Measurements from ENCODE around the gene KRTAP5-7. TPM values are rescaled to one million over a fixed set of nuclear protein-coding genes. Genes with fewer than 3 reads are reported as not detected.

Gene KRTAP5-7
- total RNA-seq, 4 donors from 2014 or later: not detected

DNA sequence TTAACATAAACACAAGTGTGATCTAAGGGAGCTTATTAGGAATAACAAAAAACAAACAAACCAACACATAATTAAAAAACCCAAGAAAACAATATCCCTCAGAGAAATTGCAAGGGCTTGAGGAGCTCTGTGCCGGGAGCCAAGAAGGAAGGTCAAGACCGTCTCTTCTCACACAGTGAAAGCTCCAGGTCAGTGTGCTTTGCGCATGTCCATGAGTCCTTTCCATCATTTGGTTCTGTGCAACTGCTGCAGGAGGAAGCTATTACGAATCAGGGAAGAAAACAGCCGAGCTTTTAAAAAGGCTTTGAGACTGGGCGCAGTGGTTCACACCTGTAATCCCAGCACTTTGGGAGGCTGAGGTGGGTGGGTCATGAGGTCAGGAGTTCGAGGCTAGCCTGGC lies 15.3 kb downstream of the KRTAP5-7 start:
- Histone ChIP-seq H3K36me3 (no peaks in the 10 kb centered on the region), H3K9me3 (no peaks in the 10 kb centered on the region), H3K27ac (replicated peaks in 1 of 4) (no peak overlapping the region), H3K27me3 (peaks cover 0 to 27% (median 0%) of the 10 kb centered on the region in 4 donors), H3K4me1 (no peaks in the 10 kb centered on the region), H3K4me3 (no peak overlapping the region)
- no peak for DNase-seq (ENCODE audit: extremely low spot score)
- TF ChIP-seq EP300 (IDR thresholded peaks at IDR 0.05): no peak
- TF ChIP-seq, protein P1, sequence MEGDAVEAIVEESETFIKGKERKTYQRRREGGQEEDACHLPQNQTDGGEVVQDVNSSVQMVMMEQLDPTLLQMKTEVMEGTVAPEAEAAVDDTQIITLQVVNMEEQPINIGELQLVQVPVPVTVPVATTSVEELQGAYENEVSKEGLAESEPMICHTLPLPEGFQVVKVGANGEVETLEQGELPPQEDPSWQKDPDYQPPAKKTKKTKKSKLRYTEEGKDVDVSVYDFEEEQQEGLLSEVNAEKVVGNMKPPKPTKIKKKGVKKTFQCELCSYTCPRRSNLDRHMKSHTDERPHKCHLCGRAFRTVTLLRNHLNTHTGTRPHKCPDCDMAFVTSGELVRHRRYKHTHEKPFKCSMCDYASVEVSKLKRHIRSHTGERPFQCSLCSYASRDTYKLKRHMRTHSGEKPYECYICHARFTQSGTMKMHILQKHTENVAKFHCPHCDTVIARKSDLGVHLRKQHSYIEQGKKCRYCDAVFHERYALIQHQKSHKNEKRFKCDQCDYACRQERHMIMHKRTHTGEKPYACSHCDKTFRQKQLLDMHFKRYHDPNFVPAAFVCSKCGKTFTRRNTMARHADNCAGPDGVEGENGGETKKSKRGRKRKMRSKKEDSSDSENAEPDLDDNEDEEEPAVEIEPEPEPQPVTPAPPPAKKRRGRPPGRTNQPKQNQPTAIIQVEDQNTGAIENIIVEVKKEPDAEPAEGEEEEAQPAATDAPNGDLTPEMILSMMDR (IDR thresholded peaks at IDR 0.05): no peak
- TF ChIP-seq POLR2AphosphoS5 (IDR thresholded peaks at IDR 0.05): no peak
- no peak for TF ChIP-seq POLR2A (IDR thresholded peaks at IDR 0.05; ENCODE audit: low read depth)
- intact Hi-C loops (cut with DNase I): no loop called here
- WGBS: 80% methylated on average over 7 of the region's 7 CpGs

DNA sequence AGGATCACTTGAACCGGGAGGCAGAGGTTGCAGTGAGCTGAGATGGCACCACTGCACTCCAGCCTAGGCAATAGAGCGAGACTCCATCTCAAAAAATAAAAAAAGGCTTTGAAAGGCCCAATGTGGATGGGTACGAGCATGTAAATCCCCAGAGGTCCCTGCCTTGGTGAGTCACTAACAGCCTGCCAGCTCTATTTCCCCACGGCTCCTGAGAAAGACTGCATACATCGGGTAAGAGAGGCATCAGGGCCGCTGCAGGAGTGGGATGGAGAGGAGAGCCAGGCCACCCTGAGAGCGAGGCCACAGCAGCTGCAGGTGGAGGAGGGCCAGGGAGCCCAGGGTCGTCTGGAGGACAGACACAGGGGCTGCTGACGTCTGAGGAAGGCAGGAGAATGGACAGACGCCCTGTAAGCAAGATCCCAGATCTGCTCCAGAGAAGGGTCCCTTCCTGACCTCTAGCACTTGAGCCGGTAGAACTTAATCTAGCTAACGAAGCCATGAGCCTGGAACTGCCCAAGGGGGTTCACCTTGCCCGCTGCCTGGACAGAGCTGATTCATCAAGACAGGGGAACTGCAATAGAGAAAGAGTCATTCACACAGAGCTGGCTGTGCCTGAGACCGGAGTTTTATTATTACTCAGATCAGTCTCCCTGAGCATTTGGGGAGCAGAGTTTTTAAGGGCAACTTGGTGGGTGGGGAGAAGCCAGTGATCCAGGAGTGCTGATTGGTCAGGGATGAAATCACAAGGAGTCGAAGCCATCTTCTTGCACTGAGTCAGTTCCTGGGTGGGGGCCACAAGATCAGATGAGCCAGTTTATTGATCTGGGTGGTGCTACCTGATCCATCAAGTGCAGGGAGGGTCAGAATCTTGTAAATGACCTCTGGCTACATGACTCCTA lies 16.1 kb downstream of the KRTAP5-7 start:
- TF ChIP-seq EP300 (IDR thresholded peaks at IDR 0.05): no peak
- TF ChIP-seq POLR2AphosphoS5 (IDR thresholded peaks at IDR 0.05): no peak
- TF ChIP-seq, protein P1 (IDR thresholded peaks at IDR 0.05): no peak
- no peak for TF ChIP-seq POLR2A (IDR thresholded peaks at IDR 0.05; ENCODE audit: low read depth)
- no peaks in the 10 kb centered on the region for H3K9me3 ChIP-seq
- no peaks in the 10 kb centered on the region for H3K4me1 ChIP-seq
- DNase-seq (ENCODE audit: extremely low spot score): no peak
- intact Hi-C loops (cut with DNase I): no loop called here
- no peaks in the 10 kb centered on the region for H3K36me3 ChIP-seq
- H3K27ac ChIP-seq (replicated peaks in 1 of 4): no peak overlapping the region
- WGBS: 78% methylated on average over 14 of the region's 15 CpGs
- no peak overlapping the region for H3K4me3 ChIP-seq
- peaks cover 0 to 35% (median 0%) of the 10 kb centered on the region in 4 donors for H3K27me3 ChIP-seq

DNA sequence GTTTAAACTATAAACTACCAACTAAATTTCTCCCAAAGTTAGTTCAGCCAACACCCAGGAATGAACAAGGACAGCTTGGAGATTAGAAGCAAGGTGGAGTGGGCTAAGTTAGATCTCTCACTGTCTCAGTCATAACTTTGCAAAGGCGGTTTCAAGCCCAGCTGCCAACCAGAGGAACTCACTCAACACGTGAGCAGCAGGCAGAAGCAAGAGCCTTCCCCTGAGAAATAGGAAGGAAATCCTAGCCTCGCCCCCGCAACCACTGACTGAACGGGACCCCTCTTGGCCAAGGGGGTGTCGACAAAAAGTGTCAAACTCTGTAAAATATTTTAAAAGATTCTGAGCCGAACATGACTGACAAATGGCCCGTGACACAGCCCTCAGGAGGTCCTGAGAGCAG lies 16.8 kb downstream of the KRTAP5-7 start:
- WGBS: 76% methylated on average over 7 of the region's 8 CpGs
- no peak for DNase-seq (ENCODE audit: extremely low spot score)
- TF ChIP-seq POLR2A (IDR thresholded peaks at IDR 0.05; ENCODE audit: low read depth) (no peak), EP300 (IDR thresholded peaks at IDR 0.05) (no peak), POLR2AphosphoS5 (IDR thresholded peaks at IDR 0.05) (no peak)
- TF ChIP-seq, protein P1 (IDR thresholded peaks at IDR 0.05): no peak

DNA sequence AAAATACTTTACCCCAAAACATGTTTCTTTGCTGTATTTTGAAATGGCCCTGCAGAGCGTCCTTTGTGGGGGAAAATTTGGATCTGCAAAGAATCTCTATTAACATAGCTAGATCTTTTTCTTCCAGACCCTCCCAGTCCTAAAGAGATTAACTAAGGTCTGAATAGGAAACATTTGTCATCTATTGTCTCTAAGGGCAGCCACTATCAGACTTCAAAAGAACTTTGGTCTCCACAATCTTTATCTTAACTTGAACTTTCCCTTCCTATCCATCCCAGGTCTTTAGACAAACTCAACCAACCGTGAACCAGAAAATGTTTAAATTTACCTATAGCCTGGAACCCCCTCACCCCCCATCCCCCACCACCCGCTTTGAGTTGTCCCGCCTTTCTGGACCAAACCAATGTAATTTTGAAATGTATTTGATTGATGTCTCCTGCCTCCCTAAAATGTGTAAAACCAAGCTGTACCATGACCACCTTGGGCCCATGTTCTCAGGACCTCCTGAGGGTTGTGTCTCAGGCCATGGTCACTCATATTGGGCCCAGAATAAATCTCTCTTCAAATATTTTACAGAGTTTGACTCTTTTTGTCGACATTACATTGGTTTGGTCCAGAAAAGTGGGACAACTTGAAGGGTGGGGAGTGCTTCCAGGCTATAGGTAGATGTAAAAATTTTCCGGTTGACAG lies 17.6 kb downstream of the KRTAP5-7 start:
- Histone ChIP-seq H3K9me3 (no peaks in the 10 kb centered on the region), H3K27me3 (peaks cover 0 to 46% (median 0%) of the 10 kb centered on the region in 4 donors), H3K27ac (replicated peaks in 1 of 4) (no peak overlapping the region), H3K4me3 (no peak overlapping the region), H3K36me3 (no peaks in the 10 kb centered on the region), H3K4me1 (no peaks in the 10 kb centered on the region)
- DNase-seq (ENCODE audit: extremely low spot score): no peak
- WGBS: 91% methylated on average over 6 of the region's 6 CpGs
- TF ChIP-seq, protein P1 (IDR thresholded peaks at IDR 0.05): no peak
- no peak for TF ChIP-seq POLR2AphosphoS5 (IDR thresholded peaks at IDR 0.05)
- no peak for TF ChIP-seq EP300 (IDR thresholded peaks at IDR 0.05)
- TF ChIP-seq POLR2A (IDR thresholded peaks at IDR 0.05; ENCODE audit: low read depth): no peak
- intact Hi-C loops (cut with DNase I): no loop called here

More for the DNA sequence above, 16.8 kb downstream of the KRTAP5-7 start:
- Histone ChIP-seq H3K36me3 (no peaks in the 10 kb centered on the region), H3K9me3 (no peaks in the 10 kb centered on the region), H3K4me3 (no peak overlapping the region), H3K27ac (replicated peaks in 1 of 4) (no peak overlapping the region), H3K4me1 (no peaks in the 10 kb centered on the region), H3K27me3 (peaks cover 0 to 42% (median 0%) of the 10 kb centered on the region in 4 donors)
- intact Hi-C loops (cut with DNase I): no loop called here

All from esophagus muscularis mucosa (tissue), 4 donors.